DND-41 (cell line): ENCODE measurements around the gene LRRC32.

Source experiments
- CTCF ChIP-seq: IDR thresholded peaks from 2 replicates; pipeline ENCODE4 v1.5.1; 2012; ENCODE audit warnings: borderline replicate concordance, low read length, moderate library complexity, mild to moderate bottlenecking; ENCODE audit not compliant: poor library complexity, severe bottlenecking; ENCODE audit errors: extremely low read depth
- EZH2 ChIP-seq: IDR thresholded peaks from 3 replicates; pipeline ENCODE4 v1.6.1; 2012; ENCODE audit warnings: borderline replicate concordance, low read depth, mild to moderate bottlenecking, moderate library complexity, low read length, inconsistent platforms; ENCODE audit not compliant: severe bottlenecking

- TF ChIP-seq CTCF, result no peak
- no peak for TF ChIP-seq EZH2
Observed at GRCh38 chr11:76654298-76654851, 16.2 kb downstream of the LRRC32 start.
